DMS 273 treated with DMSO at 0.1 percent for 48 hours (cell line): ENCODE data around the gene LMO2.

Experiments used
- DNase-seq: peaks from one replicate; lab custom pipeline; 2025; lab: John Stamatoyannopoulos, UW

The LMO2 gene

DNA sequence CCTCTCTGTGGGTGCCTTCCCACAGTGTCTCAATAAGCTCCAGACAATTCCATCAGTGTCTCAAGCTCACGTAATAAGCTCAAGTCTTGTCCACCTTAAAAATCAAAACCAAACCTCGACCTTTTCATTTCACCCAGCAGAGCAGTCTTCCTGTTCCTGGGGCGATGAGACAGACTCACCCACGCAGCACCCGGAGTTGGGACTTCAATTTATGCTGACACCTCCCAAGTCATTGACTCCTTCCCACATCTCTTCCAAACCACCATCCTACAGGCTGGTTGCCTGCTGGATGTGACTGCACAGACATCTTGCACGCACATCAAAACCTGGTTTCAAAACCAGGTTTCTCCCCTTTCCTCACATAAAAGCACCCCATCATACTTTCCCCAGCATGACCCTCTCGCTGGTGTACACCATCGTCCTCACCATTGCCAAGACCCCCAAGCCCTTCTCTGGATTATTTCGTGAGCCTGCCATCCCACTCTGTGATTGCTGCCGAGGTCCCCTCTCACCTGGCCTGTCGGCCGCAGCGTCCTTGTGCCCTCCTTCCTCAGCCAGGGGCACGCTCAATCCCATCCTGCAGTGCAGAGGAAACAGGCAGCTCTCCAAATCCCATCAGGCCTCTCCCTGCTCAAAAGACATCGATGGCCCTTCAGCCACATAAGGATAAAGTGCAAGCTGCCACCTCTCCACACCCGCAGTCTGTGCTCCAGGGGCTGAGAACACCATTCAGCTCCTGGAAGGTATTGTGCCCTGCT is 72.4 kb downstream of the LMO2 start:
- no peak for DNase-seq
